MCF 10A (cell line): Measurements from ENCODE around the gene ASGR2. TPM values are rescaled to one million over a fixed set of nuclear protein-coding genes. Genes with fewer than 3 reads are reported as not detected.

Experiments
- BruUV-seq: library from RNA; stranded (reverse); fragments of 400-500 nt; replicated peaks from 2 replicates; lab custom pipeline; 2021; lab: Mats Ljungman, UMichigan
- CTCF ChIA-PET: fragments of 300-600 bp; sonication (Branson Sonifier 250); formaldehyde crosslinking; extraction: SDS; loops from one replicate; lab custom pipeline; 2021; ENCODE audit warnings: antibody characterized with exemption, inconsistent platforms; lab: Yijun Ruan, JAX
- POLR2A ChIA-PET: fragments of 300-600, 350-650 bp; sonication (Branson Sonifier 250); formaldehyde crosslinking; extraction: SDS; loops from one replicate; lab custom pipeline; 2020; ENCODE audit warnings: antibody characterized with exemption, inconsistent platforms; lab: Yijun Ruan, JAX
- DNase-seq: peaks from one replicate; pipeline ENCODE4 v3.0.0-alpha.2; 2018; ENCODE audit not compliant: unreplicated experiment
- H3K27ac Mint-ChIP-seq: one replicate; pipeline ENCODE4 v1.8.0; 2022; ENCODE audit warnings: mild to moderate bottlenecking, low read depth, mixed read lengths; ENCODE audit not compliant: unreplicated experiment
- H3K27me3 Mint-ChIP-seq: one replicate; pipeline ENCODE4 v1.8.0; 2022; ENCODE audit warnings: mixed read lengths; ENCODE audit not compliant: insufficient read depth, unreplicated experiment
- H3K36me3 Mint-ChIP-seq: one replicate; pipeline ENCODE4 v1.8.0; 2022; ENCODE audit warnings: mild to moderate bottlenecking, moderate library complexity, mixed read lengths; ENCODE audit not compliant: insufficient read depth, unreplicated experiment
- H3K4me1 Mint-ChIP-seq: one replicate; pipeline ENCODE4 v1.8.0; 2022; ENCODE audit warnings: mixed read lengths; ENCODE audit not compliant: insufficient read depth, unreplicated experiment
- H3K4me3 Mint-ChIP-seq: one replicate; pipeline ENCODE4 v1.8.0; 2022; ENCODE audit warnings: mild to moderate bottlenecking, moderate library complexity, mixed read lengths; ENCODE audit not compliant: unreplicated experiment
- H3K9me3 Mint-ChIP-seq: one replicate; pipeline ENCODE4 v1.8.0; 2022; ENCODE audit warnings: mixed read lengths; ENCODE audit not compliant: unreplicated experiment
- intact Hi-C: fragments of 100-400 bp; cut with micrococcal nuclease; formaldehyde crosslinking; loops from 2 replicates; pipeline ENCODE4 v1.14.1; 2022
- total RNA-seq: library from RNA; stranded (reverse); gene quantifications from 2 replicates; pipeline ENCODE4 v1.2.3, GENCODE V29; 2022
- TF ChIP-seq, protein P1 (sequence below): fragments of 200-600 bp; IDR thresholded peaks from one replicate; pipeline ENCODE4 v1.8.0; 2022; ENCODE audit warnings: antibody characterized with exemption, mild to moderate bottlenecking; ENCODE audit not compliant: unreplicated experiment

The ASGR2 gene
- total RNA-seq, 1 experiment from 2014 or later: not detected

- Mint-ChIP-seq H3K4me1 (no peaks in the 10 kb centered on the region), H3K4me3 (no peak overlapping the region), H3K36me3 (no peaks in the 10 kb centered on the region), H3K27ac (no peak overlapping the region), H3K9me3 (no peaks in the 10 kb centered on the region), H3K27me3 (peaks cover 35% of the 10 kb centered on the region)
- CTCF ChIA-PET: interaction anchor here (0.7 to 7.7 kb wide), 3 partner anchors 88 to 101 kb away, joined by 3 to 124 read pairs (median 18); partner anchors contain the start of gene SLC16A11
- DNase-seq: no peak
- TF ChIP-seq, protein P1, sequence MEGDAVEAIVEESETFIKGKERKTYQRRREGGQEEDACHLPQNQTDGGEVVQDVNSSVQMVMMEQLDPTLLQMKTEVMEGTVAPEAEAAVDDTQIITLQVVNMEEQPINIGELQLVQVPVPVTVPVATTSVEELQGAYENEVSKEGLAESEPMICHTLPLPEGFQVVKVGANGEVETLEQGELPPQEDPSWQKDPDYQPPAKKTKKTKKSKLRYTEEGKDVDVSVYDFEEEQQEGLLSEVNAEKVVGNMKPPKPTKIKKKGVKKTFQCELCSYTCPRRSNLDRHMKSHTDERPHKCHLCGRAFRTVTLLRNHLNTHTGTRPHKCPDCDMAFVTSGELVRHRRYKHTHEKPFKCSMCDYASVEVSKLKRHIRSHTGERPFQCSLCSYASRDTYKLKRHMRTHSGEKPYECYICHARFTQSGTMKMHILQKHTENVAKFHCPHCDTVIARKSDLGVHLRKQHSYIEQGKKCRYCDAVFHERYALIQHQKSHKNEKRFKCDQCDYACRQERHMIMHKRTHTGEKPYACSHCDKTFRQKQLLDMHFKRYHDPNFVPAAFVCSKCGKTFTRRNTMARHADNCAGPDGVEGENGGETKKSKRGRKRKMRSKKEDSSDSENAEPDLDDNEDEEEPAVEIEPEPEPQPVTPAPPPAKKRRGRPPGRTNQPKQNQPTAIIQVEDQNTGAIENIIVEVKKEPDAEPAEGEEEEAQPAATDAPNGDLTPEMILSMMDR: no peak
- intact Hi-C loops: loop anchor here (5.0 kb wide), 1 partner anchor 73 kb away; no protein-coding TSS in a partner anchor
- BruUV-seq: no TSS peak
- POLR2A ChIA-PET: no interaction called here
Observed at GRCh38 chr17:7139400-7139799, 24.8 kb upstream of the ASGR2 start.

- H3K4me3 Mint-ChIP-seq: no peak overlapping the region
- CTCF ChIA-PET: interaction anchor here (0.7 to 7.7 kb wide), 5 partner anchors 26 to 92 kb away, joined by 3 to 124 read pairs (median 17); partner anchors contain the start of gene SLC16A11
- no peaks in the 10 kb centered on the region for H3K4me1 Mint-ChIP-seq
- no peaks in the 10 kb centered on the region for H3K9me3 Mint-ChIP-seq
- H3K27ac Mint-ChIP-seq: no peak overlapping the region
- TF ChIP-seq, protein P1: no peak
- POLR2A ChIA-PET: interaction anchor here (0.7 to 1.0 kb wide), 3 partner anchors 103 to 448 kb away, joined by 3 read pairs; partner anchors contain the start of gene SLC16A13
- no TSS peak for BruUV-seq
- intact Hi-C loops: loop anchor here (5.0 kb wide), 1 partner anchor 73 kb away; no protein-coding TSS in a partner anchor
- peaks cover 35% of the 10 kb centered on the region for H3K27me3 Mint-ChIP-seq
- DNase-seq: no peak
- H3K36me3 Mint-ChIP-seq: no peaks in the 10 kb centered on the region
Observed at GRCh38 chr17:7138800-7139381, 24.3 kb upstream of the ASGR2 start.

DNA sequence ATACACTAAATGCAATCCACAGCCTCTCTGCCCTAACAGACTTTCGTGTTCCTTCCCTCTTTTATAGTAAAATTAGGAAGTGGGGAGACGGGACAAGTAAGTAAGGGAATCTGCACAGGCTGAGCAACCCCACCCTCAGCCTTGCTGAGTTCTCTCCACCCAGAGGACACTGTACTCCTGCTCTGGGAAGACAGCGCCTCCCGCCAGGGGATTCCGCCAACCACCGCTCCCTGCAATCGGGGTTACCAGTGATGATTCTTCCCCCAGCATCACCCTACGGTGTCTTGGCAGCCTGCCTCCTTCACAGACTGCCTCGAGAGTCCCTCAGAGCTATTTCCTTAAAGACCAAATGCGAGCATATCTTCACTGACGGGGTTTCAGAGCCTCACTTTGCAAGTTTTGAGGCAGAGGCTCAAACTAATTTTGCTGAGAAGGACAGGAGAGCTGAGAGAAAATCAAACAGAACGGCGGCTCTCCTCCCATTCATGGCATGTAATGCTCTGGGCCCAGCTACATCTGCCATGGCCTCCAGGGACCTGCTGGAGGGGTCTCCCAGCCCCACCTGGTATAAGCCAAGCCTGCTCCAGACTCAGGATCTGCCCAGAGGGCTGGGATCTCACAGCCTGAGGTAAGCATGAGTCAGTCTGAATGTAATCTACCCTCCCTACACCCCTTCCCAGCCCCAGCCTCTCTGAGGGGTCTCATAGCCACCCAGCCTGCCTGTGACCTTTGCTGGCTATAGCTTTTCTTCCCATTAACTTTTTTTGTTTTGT, 22.7 kb upstream of the ASGR2 start:
- CTCF ChIA-PET: interaction anchor here (0.6 to 7.7 kb wide), 28 partner anchors 8 to 829 kb away, joined by 3 to 124 read pairs (median 4); partner anchors contain the start of gene SLC16A11
- Mint-ChIP-seq H3K4me3 (no peak overlapping the region), H3K9me3 (no peaks in the 10 kb centered on the region), H3K36me3 (no peaks in the 10 kb centered on the region), H3K4me1 (no peaks in the 10 kb centered on the region), H3K27ac (no peak overlapping the region), H3K27me3 (peaks cover 26% of the 10 kb centered on the region)
- no TSS peak for BruUV-seq
- TF ChIP-seq, protein P1: no peak
- POLR2A ChIA-PET: interaction anchor here (1.0 to 2.6 kb wide), 5 partner anchors 14 to 102 kb away, joined by 3 to 10 read pairs (median 4); partner anchors contain the start of gene SLC16A13
- intact Hi-C loops: loop anchor here (2.0 to 5.0 kb wide), 2 partner anchors 39 to 75 kb away; no protein-coding TSS in a partner anchor
- DNase-seq: no peak
